HG03457 (cell line): ENCODE data around the gene HOXA4.

Experiments used
- ATAC-seq: cut with Tn5 transposase; IDR thresholded peaks from one replicate; pipeline ENCODE4 v1.9.1; 2021; ENCODE audit warnings: moderate number of reproducible peaks; ENCODE audit not compliant: unreplicated experiment

The HOXA4 gene

GRCh38 chr7:27130540-27131389, at the start of gene HOXA4:
HOXA4 (minus strand) TSS chr7:27130757; CDS start chr7:27130733, 24 bp downstream.
- ATAC-seq, result no peak

- ATAC-seq, result no peak
Measured at GRCh38 chr7:27179503-27180430, 49.2 kb upstream of the HOXA4 start.

GRCh38 chr7:27179030-27179429, 48.5 kb upstream of the HOXA4 start:
- no peak for ATAC-seq

- ATAC-seq, result no peak
Measured at GRCh38 chr7:27178366-27178765, 47.8 kb upstream of the HOXA4 start.

GRCh38 chr7:27177795-27178320, 47.3 kb upstream of the HOXA4 start:
- no peak for ATAC-seq

- ATAC-seq, result no peak
Measured at GRCh38 chr7:27176962-27177794, 46.6 kb upstream of the HOXA4 start.

GRCh38 chr7:27176524-27176845, 45.9 kb upstream of the HOXA4 start:
- ATAC-seq, result no peak

GRCh38 chr7:27175626-27176523, 45.3 kb upstream of the HOXA4 start:
- ATAC-seq, result no peak

- no peak for ATAC-seq
Measured at GRCh38 chr7:27174874-27175625, 44.5 kb upstream of the HOXA4 start.

GRCh38 chr7:27173956-27174873, 43.7 kb upstream of the HOXA4 start, which contains the start of gene HOXA10:
HOXA10 (minus strand) TSS chr7:27174320; CDS start chr7:27174306, 14 bp downstream.
- ATAC-seq, result no peak

- ATAC-seq, result no peak
Measured at GRCh38 chr7:27173511-27173955, 43.0 kb upstream of the HOXA4 start.

- no peak for ATAC-seq
Measured at GRCh38 chr7:27172823-27173510, 42.4 kb upstream of the HOXA4 start.

- no peak for ATAC-seq
Measured at GRCh38 chr7:27172315-27172774, 41.8 kb upstream of the HOXA4 start.

- ATAC-seq, result no peak
Measured at GRCh38 chr7:27171637-27172314, 41.2 kb upstream of the HOXA4 start.

- ATAC-seq, result no peak
Measured at GRCh38 chr7:27171325-27171636, 40.7 kb upstream of the HOXA4 start.

- no peak for ATAC-seq
Measured at GRCh38 chr7:27170426-27171324, 40.1 kb upstream of the HOXA4 start.
